ENCODE results near the gene DMAC1.

- TF ChIP-seq CTCF (conservative IDR thresholded peaks at IDR 0.05; ENCODE audit: low read length) (no peak), EZH2phosphoT487 (IDR thresholded peaks at IDR 0.05; ENCODE audit: borderline replicate concordance) (no peak)
These were observed 20.6 kb downstream of the DMAC1 start for GRCh38 chr9:7778851-7779600.

Data from Loucy (cell line).